ENCODE results near the gene SPAG4.

The SPAG4 gene

DNA sequence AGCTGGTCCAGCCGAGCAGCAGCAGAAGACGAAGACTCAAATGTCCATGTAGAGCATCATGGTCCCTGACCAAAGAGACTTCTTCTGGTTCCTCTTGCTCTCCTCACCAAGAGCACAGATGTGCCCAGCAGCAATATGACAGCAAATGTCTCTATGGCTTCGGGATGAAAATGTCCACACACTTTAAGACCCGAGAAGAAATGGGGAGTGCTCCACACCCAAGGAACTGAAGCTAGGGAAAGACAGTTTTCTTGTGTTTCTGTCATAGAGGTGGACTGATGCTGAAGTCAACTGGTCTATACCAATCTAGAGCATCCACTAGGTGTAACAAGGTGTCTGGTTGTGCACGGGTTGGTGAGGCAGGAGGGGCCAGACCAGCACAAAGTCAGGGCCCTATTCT, 53.6 kb downstream of the SPAG4 start:
- peaks cover 67% of the 10 kb centered on the region for H3K36me3 Mint-ChIP-seq (ENCODE audit: low read depth)
- H3K27ac Mint-ChIP-seq = no peak overlapping the region
- H3K4me3 Mint-ChIP-seq = no peak overlapping the region
- DNase-seq = no peak
- no peaks in the 10 kb centered on the region for H3K9me3 Mint-ChIP-seq
- peaks cover 4% of the 10 kb centered on the region for H3K4me1 Mint-ChIP-seq (ENCODE audit: low read depth)
- no peaks in the 10 kb centered on the region for H3K27me3 Mint-ChIP-seq

DNA sequence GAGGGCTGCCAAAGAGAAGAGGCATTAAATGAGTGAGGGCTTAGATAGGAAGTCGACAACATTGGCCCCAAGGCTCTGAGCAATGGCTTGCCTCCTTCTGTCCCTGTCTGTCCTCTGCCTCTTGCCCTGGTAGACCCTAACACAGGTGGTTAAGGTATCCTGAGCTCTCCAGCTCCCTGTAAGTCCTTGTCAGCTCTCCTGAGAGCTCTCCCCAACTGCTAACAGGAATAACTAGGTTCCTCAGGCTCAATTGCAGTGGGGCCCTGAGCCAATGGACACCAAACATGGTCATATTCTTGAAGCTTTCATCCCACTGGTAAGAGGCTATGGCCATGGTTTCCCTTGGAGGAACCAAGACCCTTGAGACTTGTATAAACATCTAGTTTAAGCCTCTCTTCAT, 54.1 kb downstream of the SPAG4 start:
- Mint-ChIP-seq H3K36me3 (ENCODE audit: low read depth) (peaks cover 67% of the 10 kb centered on the region), H3K4me1 (ENCODE audit: low read depth) (peaks cover 4% of the 10 kb centered on the region), H3K9me3 (no peaks in the 10 kb centered on the region), H3K27ac (no peak overlapping the region), H3K4me3 (no peak overlapping the region), H3K27me3 (no peaks in the 10 kb centered on the region)
- no peak for DNase-seq

Data from activated T-cell treated with anti-CD3 and anti-CD28 coated beads, Interleukin-2, amount 50 U/mL, for 24 hours (primary cell).